ENCODE results near the gene KCNF1.

DNA sequence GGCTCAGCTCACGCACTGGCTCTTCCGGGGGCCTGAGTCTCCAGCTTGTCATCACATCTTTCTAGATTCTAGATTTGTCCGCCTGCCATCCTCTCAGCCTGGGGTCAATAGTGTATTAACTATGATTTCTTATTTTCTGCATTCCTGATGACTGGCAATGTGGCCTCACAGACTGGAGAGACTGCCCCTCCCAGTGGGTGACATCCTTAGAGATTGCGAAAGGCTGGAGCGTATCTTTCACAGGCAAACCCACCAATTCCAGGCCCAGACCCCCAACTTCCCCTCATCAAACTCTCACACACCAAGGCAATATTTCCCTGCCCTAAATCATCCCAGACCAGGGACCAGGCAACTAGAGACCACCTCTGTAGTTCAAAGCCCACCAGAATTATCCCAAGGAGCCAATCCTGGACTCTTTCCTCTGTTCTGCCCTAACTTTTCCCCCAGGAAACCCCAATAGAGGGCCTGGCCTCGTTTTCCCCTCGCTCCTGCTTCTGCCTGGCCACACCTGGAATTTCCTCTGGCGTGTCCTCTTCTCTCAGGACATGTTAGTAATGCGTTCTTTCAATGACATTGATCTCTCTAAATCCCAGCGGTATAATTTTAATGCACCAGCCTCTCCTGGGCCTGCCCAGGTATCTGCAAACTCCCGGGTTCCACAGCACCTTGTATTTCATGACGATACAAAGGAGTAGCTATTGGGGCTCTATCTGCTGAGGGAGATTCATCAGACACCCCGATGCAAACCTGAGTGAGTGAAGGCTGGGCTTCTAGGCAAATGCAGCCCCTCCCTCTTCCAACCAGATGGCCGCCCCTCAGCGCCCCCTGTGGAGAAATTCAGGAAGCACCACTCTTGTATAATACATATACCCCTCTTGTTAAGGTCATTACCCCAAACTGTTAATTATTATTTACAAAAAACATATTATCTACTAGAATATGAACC lies 2.4 kb upstream of the KCNF1 start:
- TF ChIP-seq, protein P1, sequence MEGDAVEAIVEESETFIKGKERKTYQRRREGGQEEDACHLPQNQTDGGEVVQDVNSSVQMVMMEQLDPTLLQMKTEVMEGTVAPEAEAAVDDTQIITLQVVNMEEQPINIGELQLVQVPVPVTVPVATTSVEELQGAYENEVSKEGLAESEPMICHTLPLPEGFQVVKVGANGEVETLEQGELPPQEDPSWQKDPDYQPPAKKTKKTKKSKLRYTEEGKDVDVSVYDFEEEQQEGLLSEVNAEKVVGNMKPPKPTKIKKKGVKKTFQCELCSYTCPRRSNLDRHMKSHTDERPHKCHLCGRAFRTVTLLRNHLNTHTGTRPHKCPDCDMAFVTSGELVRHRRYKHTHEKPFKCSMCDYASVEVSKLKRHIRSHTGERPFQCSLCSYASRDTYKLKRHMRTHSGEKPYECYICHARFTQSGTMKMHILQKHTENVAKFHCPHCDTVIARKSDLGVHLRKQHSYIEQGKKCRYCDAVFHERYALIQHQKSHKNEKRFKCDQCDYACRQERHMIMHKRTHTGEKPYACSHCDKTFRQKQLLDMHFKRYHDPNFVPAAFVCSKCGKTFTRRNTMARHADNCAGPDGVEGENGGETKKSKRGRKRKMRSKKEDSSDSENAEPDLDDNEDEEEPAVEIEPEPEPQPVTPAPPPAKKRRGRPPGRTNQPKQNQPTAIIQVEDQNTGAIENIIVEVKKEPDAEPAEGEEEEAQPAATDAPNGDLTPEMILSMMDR (IDR thresholded peaks at IDR 0.05) = peak; percentile 83
- TF ChIP-seq EZH2phosphoT487 (IDR thresholded peaks at IDR 0.05) = no peak
- no peak for TF ChIP-seq EZH2 (IDR thresholded peaks at IDR 0.05)
